ENCODE measurements around the gene TMEM232. TPM values are rescaled to one million over a fixed set of nuclear protein-coding genes. Genes with fewer than 3 reads are reported as not detected.
"Not testable (repeated sequence)": the region's sequence is repeated elsewhere in the genome, so short reads cannot be mapped to it uniquely, and the experiment has no call there.

Gene TMEM232
- total RNA-seq, 4 donors from 2014 or later: 0.54 to 2.3 (median 0.93) TPM

GRCh38 chr5:110681953-110682352 is 44.5 kb downstream of the TMEM232 start:
- TF ChIP-seq POLR2A (IDR thresholded peaks at IDR 0.05): no peak
- TF ChIP-seq, protein P1, sequence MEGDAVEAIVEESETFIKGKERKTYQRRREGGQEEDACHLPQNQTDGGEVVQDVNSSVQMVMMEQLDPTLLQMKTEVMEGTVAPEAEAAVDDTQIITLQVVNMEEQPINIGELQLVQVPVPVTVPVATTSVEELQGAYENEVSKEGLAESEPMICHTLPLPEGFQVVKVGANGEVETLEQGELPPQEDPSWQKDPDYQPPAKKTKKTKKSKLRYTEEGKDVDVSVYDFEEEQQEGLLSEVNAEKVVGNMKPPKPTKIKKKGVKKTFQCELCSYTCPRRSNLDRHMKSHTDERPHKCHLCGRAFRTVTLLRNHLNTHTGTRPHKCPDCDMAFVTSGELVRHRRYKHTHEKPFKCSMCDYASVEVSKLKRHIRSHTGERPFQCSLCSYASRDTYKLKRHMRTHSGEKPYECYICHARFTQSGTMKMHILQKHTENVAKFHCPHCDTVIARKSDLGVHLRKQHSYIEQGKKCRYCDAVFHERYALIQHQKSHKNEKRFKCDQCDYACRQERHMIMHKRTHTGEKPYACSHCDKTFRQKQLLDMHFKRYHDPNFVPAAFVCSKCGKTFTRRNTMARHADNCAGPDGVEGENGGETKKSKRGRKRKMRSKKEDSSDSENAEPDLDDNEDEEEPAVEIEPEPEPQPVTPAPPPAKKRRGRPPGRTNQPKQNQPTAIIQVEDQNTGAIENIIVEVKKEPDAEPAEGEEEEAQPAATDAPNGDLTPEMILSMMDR (IDR thresholded peaks at IDR 0.05): no peak
- no peak for DNase-seq (ENCODE audit: low spot score in 2 of 2)
- intact Hi-C loops (cut with DNase I; ENCODE audit: low total_unique reads): no loop called here
- H3K4me3 ChIP-seq (ENCODE audit: low read depth, poor library complexity, severe bottlenecking): no peak overlapping the region

DNA sequence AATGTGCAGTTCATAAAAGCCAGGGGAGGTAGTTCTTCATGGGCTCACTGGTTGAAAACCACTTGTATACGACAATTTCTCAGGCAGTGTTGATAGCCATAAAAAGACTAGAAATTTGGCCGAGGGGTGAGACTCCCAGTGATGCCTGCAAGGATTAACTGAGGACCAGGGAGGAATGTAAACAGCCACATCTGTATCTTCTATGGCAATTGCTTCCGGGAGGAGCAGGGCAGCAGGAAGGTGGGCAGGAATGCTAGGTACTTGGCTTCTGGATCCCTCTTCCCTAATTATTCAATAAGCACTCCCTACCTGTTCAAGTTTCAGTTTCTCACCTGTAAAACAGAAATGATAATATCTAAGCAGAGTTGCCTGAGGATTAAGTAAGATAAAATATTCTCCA is 45.4 kb downstream of the TMEM232 start:
- DNase-seq (ENCODE audit: low spot score in 2 of 2): no peak
- H3K4me3 ChIP-seq (ENCODE audit: low read depth, poor library complexity, severe bottlenecking): no peak overlapping the region
- intact Hi-C loops (cut with DNase I; ENCODE audit: low total_unique reads): no loop called here
- TF ChIP-seq POLR2A (IDR thresholded peaks at IDR 0.05): no peak
- TF ChIP-seq, protein P1 (IDR thresholded peaks at IDR 0.05): no peak
- 46 to 51% methylated on average over 3 of the region's 3 CpGs for WGBS, 2 donors

DNA sequence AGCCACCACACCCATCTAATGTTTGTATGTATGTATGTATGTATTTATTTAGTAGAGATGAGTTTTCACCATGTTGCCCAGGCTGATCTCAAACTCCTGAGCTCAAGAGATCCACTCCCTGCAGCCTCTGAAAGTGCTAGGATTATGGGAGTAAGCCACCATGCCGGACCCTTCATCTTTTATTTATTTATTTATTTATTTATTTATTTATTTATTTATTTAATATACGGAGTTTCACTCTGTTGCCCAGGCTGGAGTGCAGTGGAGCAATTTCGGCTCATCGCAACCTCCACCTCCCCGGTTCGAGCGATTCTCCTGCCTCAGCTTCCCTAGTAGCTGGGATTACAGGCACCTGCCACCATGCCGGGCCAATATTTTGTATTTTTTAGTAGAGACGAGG is 49.9 kb downstream of the TMEM232 start:
- H3K4me3 ChIP-seq (ENCODE audit: low read depth, poor library complexity, severe bottlenecking); DNase-seq (ENCODE audit: low spot score in 2 of 2); intact Hi-C loops (cut with DNase I; ENCODE audit: low total_unique reads): not testable (repeated sequence)
- WGBS, 2 donors: 97 to 98% methylated on average over 9 of the region's 9 CpGs

GRCh38 chr5:110665184-110665726 is 61.2 kb downstream of the TMEM232 start:
- intact Hi-C loops (cut with DNase I; ENCODE audit: low total_unique reads): no loop called here
- no peak overlapping the region for H3K4me3 ChIP-seq (ENCODE audit: low read depth, poor library complexity, severe bottlenecking)
- DNase-seq (ENCODE audit: low spot score in 2 of 2): no peak
- 76 to 78% methylated on average over 6 of the region's 6 CpGs for WGBS, 2 donors
- TF ChIP-seq, protein P1 (IDR thresholded peaks at IDR 0.05): no peak
- no peak for TF ChIP-seq POLR2A (IDR thresholded peaks at IDR 0.05)

DNA sequence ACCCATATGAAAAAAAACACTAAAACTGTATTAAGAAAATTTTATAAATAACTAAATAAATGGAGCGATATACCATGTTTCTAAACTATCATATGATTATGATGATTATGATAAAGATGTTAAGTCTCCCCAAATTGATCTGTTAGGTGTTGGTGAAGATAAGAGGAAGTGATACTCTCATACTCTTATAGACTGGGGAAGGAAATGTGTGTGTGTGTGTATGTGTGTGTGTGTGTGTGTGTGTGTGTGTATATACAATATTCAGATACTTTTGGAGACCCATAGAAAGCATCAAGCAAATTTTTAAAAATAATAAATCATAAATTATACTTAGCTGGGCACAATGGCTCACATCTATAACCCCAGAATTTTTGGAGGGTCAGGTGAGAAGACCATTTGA is 62.9 kb downstream of the TMEM232 start:
- 95 to 97% methylated on average over 1 of the region's 1 CpG for WGBS, 2 donors
- no peak for TF ChIP-seq POLR2A (IDR thresholded peaks at IDR 0.05)
- TF ChIP-seq, protein P1 (IDR thresholded peaks at IDR 0.05): no peak
- no peak overlapping the region for H3K4me3 ChIP-seq (ENCODE audit: low read depth, poor library complexity, severe bottlenecking)
- no peak for DNase-seq (ENCODE audit: low spot score in 2 of 2)
- intact Hi-C loops (cut with DNase I; ENCODE audit: low total_unique reads): no loop called here

- DNase-seq (ENCODE audit: low spot score in 2 of 2): no peak
- intact Hi-C loops (cut with DNase I; ENCODE audit: low total_unique reads): no loop called here
- 64 to 65% methylated on average over 5 of the region's 5 CpGs for WGBS, 2 donors
- H3K4me3 ChIP-seq (ENCODE audit: low read depth, poor library complexity, severe bottlenecking): no peak overlapping the region
- TF ChIP-seq, protein P1 (IDR thresholded peaks at IDR 0.05): no peak
- no peak for TF ChIP-seq POLR2A (IDR thresholded peaks at IDR 0.05)
Observed at GRCh38 chr5:110658006-110658405, 68.5 kb downstream of the TMEM232 start.

All from lower leg skin (tissue), 4 donors.